ENCODE measurements around the gene CLEC4M.
"Not testable (repeated sequence)": the region's sequence is repeated elsewhere in the genome, so short reads cannot be mapped to it uniquely, and the experiment has no call there.

CLEC4M gene

DNA sequence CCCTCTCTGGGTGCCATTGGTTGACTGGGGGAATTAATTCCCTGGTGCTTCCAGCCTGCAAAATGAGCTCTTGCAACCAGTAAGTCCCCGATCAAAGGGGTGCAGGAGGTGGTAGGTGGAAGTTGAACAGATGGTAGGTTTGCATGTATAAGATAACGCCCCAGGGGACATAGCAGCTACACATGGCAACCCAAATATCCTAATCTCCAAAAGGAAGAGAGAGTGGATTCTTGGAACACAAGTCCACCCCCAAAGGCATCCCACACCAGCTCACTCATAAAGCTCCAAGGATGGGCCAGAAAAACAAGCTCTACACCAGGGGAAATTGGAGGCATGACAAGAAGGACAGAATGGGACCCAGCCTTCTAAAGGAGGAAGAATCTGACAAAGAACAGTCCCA, 20.5 kb upstream of the CLEC4M start:
- no peak for DNase-seq

DNA sequence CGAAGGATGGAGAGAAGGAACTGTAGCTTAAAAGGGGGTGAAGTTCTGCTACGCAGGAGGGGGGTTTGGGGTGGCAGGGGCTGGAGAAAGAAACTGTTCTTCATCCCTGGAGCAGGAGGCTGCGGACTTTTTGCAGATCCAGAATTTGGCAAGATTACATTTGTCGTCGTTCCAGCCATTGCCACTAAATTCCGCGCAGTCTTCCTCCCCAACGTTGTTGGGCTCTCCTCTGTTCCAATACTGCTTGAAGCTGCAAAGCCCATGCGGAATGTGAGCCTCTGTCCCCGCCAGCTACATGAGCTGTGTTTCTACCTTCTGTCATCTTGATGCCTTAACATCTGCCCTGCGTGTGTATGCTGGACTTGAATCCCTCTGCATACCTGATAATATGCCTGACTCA, 20.1 kb upstream of the CLEC4M start:
- DNase-seq = no peak

DNA sequence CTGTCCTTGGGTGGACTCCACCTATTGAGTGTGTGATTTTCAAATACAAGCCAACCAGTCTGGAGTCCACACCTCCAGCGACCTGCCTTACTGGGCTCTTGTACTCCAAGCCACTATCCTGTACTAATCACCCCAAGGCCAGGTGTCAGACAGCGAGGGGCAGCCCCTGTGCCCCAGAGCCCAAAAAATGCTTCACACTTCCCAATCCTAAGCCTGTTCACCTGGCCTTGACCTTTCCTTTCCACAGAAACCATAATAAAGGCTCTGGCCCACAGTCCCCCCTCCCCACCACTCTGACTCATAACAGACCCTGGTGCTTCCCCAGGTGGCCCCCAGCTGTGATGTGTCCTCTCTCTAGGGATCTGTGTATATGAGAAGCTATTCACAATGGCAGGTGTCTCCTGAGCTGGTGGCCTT, 19.6 kb upstream of the CLEC4M start:
- DNase-seq = no peak

DNA sequence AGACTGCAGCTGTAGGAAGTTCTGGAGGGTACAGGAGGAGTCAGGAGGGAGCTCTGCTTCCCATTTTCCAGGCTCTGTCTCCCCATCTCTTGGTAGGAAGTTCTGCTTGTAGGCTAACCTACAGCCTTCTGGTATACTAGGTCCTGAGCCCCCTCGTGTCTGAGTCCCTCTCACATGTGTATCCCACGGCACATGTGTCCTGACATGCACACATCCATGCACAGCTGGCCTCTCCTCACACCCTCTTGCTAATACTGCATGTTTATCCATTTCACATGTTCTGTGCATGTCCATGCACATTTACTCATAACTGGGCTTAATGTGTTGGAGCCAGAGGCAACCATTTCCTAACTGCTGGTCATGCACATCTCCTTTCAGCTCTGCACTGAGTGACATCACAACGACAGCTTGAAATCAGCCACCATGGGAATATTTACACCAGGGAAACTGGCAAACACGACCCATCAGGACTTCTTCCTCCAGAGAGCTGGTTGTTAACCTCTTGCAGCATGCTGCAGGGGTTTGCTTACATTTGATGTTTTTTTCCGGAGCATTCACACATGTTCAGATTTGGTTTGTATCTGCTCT, 18.8 kb upstream of the CLEC4M start:
- no peak for DNase-seq

DNA sequence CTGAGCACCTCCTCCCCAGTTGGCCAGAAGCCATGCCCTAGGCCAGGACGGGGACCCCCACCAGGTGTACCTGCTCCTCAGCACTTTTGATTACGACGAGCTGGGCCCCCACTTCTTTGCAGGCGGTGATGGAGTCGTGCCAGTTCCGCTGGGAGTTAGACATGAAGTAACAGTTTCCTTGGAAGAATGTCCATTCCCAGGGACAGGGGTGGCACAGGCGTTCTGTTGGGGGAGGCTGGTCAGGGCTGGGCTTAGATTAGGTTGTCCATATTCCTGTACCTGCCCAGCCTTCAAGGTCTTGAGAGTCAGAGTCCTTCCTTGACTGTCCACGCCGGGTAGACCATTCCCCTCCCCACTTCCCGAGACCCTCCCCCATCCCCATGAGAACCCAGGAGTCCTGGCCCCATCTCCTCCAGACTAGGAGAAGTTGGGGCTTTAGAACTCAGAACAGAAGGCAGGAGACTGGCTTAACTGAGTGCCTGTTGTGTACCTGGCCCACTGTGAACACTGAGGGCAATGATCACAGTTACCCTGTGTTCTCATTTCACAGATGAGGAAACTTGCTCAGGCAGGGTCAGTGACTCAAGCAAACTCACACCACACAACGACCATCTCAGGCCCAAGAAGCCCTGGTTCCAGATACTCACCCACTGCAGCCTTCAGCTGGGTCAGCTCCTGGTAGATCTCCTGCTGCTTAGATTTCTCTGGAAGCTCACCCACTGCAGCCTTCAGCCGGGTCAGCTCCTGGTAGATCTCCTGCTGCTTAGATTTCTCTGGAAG, 18.0 kb upstream of the CLEC4M start:
- DNase-seq = no peak

DNA sequence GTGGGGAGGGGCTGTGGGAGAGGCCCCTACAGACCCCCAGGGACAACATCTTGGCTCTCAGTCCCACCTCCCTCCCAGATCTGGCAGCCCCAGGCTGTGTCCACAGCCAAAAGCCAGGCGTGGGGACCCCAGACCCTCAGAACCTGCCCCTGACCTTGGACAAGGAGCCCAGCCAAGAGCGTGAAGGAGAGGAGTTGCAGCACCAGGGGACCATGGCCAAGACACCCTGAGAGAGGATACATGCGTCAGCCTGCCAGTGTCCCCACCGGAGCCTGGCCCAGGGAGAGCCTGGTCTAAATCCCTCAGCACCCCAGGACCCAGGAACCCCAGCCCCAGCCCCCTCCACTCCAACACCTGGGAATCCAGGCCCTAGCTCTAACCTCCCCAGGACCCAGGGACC, 16.7 kb upstream of the CLEC4M start:
- not testable (repeated sequence) for DNase-seq

DNA sequence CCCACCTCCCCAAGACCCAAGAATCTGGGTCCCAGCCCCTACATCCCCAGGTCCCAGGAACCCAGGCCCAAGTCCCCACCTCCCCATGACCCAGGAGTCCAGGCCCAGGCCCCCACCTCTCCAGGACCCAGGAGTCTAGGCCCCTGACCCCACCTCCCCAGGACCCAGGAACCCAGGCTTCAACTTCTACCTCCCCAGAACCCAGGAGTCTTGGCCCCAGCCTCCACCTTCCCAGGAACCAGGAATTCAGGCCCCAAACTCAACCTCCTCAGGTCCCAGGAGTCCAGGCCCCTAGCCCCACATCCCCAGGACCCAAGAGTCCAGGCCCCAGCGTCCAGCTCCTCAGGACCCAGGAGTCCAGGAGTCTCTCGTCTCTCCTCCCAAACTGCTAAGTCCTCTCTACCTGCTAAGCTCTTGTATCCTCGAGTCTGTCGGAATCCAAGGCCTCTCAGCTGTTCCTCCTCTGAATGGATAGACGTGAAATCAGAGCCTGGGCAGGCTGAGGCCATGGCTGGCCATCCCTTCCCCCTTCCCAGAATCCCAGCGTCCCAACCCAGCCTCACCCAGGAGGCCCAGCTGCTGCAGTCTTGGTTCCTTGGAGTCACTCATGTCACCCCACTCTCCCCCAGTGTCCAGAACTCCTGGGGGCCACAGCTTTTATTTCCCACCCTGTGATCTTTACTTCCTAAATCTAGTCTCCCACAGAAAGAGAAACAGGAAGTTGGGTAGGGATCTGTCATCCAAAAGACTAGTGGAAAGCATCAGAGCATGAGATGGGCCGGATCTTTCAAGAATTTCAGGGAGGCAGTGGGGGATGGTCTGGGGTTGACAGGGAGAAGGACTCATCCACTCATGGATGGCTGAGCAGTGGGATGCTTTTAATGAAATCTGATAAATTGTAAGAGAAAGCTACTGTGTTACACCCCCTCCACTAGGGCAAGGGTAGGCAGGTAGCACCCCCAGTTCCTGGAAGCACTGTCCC, 15.8 kb upstream of the CLEC4M start, which contains the start of gene CD209:
Gene CD209 (minus strand): TSS at position 632 of the 982 bp plus-strand sequence. CDS start 23 bp downstream, at position 609.
- DNase-seq = no peak

DNA sequence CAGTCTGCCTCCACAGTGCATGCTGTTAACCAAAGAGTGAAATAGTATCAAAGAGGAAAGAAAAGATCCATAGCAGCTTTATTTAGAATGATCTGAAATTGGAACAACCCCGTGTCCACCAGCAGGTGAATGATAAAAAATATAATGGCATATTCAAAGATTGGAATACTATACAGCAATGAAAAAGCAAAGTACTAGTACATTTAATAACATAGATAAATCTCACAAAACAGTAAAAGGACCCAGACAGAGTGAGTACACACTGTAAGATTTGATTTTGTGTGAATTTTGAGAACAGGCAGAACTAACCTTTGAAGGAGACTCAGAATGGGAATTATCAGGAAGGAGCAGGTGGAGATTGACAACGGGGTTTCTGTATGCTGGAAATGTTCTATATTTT, 14.9 kb upstream of the CLEC4M start:
- no peak for DNase-seq

DNA sequence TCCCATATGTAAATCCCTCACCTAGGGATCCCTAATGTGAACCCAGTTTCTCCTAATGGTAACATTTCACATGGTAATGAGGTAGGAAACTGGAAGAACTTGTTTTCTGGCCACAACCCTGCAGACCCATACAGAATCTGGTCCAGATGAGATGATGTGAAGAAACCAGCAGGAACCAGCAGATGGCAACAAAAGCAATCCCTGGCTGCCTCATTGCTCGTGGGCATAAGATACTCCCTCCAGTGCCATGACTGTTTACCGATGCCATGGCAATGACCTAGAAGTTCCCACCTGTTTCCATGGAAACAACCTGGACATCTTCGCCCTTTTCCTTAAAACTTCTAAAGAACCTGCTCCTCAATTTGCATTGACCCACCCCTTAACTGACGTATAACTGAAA, 14.3 kb upstream of the CLEC4M start:
- DNase-seq = no peak

DNA sequence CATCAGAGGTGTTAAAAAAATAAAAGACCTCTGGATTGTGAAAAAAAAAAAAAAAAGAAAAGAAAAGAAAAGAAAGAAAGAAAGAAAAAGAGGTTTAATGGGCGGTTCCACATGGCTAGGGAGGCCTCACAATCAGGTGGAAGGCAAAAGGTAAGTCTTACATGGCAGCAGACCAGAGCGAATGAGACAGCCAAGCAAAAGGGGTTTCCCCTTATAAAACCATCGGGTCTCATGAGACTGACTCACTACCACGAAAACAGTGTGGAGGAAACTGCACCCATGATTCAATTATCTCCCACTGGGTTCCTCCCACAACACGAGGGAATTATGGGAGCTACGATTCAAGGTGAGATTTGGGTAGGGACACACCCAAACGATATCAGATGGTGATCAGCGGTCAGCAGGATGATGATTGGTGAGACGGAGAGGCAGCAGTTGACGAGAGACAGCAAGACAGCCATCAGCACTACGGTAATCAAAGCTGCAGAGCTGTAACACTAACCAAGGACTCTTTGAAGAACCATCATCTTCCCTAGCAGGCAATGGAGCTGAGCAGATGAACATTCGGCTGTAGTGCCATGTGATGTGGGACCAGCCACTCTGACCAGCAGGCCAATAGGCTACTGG, 11.8 kb upstream of the CLEC4M start:
- no peak for DNase-seq

DNA sequence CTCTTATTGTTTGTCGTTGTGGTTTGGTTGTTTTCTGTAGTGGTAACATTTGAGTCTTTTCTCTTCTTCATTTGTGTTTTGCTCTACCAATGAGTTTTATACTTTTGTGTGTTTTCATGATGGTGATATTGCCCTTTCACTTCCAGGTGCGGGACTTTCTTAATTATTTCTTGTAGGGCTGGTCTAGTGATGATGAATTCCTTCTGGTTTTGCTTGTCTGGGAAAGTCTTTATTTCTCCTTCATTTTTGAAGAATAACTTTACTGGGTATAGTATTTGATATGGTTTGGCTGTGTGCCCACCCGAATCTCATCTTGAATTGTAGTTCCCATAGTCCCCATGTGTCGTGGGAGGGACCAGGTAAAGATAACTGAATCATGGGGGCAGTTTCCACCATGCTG, 6.8 kb upstream of the CLEC4M start:
- no peak for DNase-seq

DNA sequence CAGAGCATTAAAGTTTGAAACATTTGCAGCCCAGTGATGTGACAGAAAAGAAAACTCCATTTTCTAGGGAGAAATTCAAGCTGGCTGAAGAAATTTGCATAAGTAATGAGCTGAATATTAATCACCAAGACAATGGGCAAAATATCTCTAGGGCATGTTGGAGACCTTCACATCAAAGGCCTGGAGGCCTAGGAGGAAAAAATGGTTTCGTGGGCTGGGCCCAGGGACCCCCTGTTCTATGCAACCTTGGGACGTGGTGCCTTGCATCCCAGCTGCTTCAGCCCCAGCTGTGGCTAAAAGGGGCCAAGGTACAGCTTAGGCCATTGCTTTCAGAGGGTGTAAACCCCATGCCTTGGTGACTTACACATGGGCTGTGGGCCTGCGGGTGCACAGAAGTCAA, 5.7 kb upstream of the CLEC4M start:
- DNase-seq = no peak

DNA sequence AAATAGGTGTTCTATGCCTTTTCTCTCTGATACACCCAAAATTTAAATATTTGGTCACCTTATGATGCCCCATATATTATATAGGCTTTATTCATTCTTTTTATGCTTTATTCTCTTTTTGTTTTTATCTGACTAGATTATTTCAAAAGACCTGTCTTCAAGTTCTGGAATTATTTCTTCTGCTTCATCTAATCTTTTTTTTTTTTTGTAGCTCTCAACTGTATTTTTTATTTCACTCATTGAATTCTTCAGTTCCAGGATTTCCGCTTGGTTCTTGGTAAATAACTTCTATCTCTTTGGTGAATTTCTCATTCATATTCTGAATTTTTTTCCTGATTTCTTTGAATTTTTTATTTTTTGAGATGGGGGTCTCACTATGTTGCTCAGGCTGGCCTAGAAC, 3.9 kb upstream of the CLEC4M start:
- no peak for DNase-seq

DNA sequence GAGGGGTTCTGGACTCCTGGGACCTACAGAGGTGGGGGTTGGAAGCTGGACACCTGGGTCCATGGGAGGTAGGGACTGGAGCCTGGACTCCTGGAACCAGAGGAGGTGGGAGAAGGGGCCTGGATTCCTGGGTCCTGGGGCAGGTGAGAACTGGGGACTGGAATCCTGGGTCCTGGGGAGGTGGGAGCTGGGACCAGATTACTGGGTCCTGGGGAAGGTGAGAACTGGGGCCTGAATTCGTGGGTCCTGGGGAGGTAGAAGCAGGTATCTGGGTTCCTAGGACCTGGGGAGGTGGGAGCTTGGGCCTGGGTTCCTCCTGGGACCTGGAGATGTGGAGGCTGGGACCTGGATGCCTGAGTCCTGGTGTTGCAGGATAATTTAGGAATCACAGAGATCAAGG, 653 bp downstream of the CLEC4M start:
- DNase-seq = no peak

DNA sequence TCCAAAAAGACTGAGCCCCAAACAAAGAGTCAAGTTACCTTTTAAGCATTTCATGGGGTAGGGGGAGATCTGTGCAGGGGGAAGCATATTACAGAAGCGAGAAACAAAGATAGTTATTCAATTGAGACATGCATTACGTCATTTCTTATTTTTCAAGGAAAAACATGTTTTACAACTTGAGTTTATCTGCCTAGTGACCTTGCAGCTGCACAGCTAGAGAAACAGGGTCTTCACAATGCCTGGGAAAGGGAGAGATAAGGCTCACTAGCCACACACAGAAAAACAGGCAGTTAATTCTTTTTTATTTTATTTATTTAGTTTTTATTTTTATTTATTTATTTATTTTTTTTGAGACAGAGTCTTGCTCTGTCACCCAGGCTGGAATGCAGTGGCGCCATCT, 1.1 kb downstream of the CLEC4M start:
- DNase-seq = not testable (repeated sequence)

DNA sequence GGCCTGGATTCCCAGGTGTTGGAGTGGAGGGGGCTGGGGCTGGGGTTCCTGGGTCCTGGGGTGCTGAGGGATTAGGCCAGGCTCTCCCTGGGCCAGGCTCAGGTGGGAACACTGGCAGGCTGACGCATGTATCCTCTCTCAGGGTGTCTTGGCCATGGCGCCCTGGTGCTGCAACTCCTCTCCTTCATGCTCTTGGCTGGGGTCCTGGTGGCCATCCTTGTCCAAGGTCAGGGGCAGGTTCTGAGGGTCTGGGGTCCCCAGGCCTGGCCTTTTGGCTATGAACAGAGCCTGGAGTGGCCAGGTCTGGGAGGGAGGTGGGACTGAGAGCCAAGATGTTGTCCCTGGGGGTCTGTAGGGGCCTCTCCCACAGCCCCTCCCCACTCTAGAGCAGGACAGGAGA, 2.0 kb downstream of the CLEC4M start:
- not testable (repeated sequence) for DNase-seq

DNA sequence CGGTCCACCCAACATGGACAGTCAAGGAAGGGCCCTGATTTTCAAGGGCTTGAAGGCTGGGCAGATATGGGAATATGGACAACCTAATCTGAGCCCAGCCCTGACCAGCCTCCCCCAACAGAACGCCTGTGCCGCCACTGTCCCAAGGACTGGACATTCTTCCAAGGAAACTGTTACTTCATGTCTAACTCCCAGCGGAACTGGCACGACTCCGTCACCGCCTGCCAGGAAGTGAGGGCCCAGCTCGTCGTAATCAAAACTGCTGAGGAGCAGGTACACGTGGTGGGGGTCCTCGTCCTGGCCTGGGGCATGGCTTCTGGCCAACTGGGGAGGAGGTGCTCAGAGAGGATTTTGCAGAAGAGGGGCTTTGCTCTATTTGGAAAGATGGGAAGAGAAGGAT, 3.5 kb downstream of the CLEC4M start:
- no peak for DNase-seq

DNA sequence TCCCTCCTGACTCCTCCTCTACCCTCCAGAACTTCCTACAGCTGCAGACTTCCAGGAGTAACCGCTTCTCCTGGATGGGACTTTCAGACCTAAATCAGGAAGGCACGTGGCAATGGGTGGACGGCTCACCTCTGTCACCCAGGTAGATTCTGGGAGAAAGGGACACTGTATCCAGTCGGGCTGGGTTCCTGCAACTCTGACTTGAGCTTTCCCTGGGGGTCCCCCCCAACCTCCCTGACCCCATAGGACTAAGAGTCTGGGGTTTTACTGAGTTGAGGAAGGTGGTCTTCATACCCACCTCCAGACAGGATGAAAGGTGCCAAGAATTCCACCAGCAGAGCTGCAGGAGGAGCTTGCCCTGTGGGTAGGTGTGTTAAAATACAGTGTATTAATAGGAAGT, 4.4 kb downstream of the CLEC4M start:
- DNase-seq = no peak

DNA sequence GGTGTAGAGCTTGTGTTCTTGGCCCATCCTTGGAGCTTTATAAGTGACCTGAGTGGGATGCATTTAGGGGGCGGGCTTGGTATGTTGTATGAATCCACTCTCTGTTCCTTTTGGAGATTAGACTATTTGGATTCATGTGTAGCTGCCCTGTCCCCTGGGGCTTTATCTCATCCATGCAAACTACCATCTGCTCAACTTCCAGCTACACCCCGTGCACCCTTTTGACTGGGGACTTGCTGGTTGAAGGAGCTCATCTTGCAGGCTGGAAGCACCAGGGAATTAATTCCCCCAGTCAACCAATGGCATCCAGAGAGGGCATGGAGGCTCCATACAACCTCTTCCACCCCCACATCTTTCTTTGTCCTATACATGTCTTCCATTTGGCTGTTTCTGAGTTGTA, 6.1 kb downstream of the CLEC4M start:
- DNase-seq = no peak

DNA sequence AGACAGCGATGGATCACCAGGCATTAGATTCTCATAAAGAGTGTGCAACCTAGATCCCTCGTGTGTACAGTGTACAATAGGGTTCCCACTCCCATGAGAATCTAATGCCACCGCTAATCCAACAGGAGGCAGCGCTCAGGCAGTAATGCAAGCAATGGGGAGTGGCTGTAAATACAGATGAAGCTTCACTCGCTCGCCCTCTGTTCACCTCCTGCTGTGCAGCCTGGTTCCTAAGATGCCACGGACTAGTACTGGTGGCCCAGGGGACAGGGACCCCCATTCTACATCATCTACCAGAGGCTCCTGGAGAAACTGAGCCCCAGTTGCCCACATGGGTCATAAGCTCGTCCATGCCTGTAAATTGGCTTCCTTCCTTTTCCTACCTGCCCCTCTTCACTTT, 8.0 kb downstream of the CLEC4M start:
- no peak for DNase-seq

DNA sequence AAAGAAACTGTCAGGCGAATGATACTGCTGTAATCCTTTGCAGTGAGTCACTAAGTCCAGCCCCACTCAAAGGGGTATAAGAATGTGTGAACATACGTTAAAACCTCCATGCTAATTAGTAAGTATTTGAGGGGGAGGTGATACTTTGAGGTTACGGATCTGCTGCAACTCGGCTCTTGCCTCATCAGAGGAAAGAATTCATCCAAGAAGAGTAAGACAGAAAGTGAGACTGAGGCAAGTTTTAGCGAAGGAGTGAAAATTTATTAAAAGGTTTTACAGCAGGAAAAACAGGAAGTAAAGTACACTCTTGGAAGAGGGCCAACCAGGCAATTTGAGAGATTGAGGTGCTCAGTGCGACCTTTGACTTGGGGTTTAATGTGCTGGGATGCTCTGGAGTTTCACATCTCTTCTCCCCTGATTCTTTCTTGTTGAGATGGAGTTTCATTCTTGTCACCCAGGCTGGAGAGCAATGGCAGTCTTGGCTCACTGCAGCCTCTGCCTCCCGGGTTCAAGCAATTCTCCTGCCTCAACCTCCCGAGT, 9.8 kb downstream of the CLEC4M start:
- peak; percentile 15 for DNase-seq

DNA sequence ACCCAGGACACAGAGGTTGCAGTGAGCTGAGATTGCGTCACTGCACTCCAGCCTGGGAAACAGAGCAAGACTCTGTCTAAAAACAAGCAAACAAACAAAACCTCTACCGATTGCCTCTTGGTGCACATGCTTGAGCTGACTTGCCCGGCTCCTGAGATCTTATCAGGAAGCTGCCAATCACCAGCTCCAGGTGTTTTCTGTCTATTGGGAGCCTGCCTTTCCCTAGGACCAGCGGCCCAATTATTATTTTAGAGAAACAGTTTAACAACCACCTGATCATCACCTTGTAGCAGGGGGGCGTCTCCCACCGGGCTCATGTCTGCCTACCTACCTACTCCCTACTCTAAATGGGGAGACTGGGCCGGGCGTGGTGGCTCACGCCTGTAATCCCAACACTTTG, 10.8 kb downstream of the CLEC4M start:
- DNase-seq = no peak

DNA sequence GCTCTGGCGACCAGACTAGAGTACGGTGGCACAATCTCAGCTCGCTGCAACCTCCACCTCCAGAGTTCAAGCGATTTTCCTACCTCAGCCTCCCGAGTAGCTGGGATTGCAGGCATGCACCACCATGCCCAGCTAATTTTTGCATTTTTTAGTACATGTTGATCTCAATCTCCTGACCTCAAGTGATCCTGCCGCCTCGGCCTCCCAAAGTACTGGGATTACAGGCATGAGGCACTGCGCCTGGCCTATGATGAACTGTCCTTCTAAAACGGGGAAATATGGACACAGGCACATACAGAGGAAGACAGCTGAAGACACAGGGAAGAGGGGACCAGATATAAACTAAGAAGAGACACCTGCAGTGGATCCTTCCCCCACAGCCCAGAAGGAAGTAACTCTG, 12.7 kb downstream of the CLEC4M start:
- DNase-seq = no peak

Measured in kidney glomerular epithelial cell (primary cell).